ENCODE data around the gene PHKA1.
A peak's percentile ranks its signal among the peaks of the same experiment; 100 is the strongest.

The PHKA1 gene

DNA sequence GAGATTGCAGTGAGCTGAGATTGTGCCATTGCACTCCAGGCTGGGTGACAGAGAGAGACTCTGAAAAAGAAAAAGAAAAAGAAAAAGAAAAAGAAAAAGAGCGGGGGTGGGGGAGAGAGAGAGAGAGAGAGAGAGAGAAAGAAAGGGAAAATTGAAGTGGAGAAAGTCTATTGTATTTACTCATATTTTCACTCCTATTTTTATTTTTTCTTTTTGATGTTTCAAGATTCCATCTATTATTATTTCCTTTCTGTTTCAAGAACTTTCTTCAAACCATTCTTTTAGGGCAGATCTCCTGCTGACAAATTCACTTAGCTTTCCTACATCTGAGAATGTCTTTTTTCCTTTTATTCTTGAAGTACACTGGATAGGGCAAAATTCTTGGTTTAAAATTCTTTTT is 83.9 kb downstream of the PHKA1 start:
- TF ChIP-seq, protein P1, sequence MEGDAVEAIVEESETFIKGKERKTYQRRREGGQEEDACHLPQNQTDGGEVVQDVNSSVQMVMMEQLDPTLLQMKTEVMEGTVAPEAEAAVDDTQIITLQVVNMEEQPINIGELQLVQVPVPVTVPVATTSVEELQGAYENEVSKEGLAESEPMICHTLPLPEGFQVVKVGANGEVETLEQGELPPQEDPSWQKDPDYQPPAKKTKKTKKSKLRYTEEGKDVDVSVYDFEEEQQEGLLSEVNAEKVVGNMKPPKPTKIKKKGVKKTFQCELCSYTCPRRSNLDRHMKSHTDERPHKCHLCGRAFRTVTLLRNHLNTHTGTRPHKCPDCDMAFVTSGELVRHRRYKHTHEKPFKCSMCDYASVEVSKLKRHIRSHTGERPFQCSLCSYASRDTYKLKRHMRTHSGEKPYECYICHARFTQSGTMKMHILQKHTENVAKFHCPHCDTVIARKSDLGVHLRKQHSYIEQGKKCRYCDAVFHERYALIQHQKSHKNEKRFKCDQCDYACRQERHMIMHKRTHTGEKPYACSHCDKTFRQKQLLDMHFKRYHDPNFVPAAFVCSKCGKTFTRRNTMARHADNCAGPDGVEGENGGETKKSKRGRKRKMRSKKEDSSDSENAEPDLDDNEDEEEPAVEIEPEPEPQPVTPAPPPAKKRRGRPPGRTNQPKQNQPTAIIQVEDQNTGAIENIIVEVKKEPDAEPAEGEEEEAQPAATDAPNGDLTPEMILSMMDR (conservative IDR thresholded peaks at IDR 0.05; ENCODE audit: low read depth, low read length), result no peak
- H3K4me3 ChIP-seq (ENCODE audit: low read length), result no peak overlapping the region

DNA sequence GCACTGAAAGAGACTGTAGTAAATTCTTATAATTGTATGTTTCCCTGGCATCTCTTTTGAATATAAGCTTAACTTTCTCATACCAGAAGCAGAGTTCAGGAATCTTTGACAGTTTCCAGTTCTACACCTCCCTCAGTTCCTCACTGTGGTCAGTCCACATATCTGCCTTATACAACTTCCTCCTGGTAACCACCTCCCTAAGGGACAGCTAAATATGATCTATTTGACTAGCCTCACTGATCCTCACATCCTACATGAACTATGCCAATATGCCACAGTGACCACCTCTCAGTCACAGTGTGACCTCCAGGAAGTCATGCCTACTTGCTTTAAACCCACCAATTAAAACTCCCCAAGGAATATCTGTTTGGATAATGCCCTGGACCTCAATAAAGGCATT is 89.9 kb downstream of the PHKA1 start:
- TF ChIP-seq, protein P1 (conservative IDR thresholded peaks at IDR 0.05; ENCODE audit: low read depth, low read length), result no peak
- no peak overlapping the region for H3K4me3 ChIP-seq (ENCODE audit: low read length)
- no peak for DNase-seq (ENCODE audit: low read depth)

More for the DNA sequence above, 83.9 kb downstream of the PHKA1 start:
- no peak for DNase-seq (ENCODE audit: low read depth)

GRCh38 chrX:72621625-72622485 is 92.3 kb downstream of the PHKA1 start:
- H3K4me3 ChIP-seq (ENCODE audit: low read length), result no peak overlapping the region
- TF ChIP-seq, protein P1 (conservative IDR thresholded peaks at IDR 0.05; ENCODE audit: low read depth, low read length), result no peak
- DNase-seq (ENCODE audit: low read depth), result no peak

GRCh38 chrX:72621163-72621562 is 92.9 kb downstream of the PHKA1 start:
- TF ChIP-seq, protein P1 (conservative IDR thresholded peaks at IDR 0.05; ENCODE audit: low read depth, low read length), result no peak
- no peak for DNase-seq (ENCODE audit: low read depth)
- no peak overlapping the region for H3K4me3 ChIP-seq (ENCODE audit: low read length)

GRCh38 chrX:72620550-72621145 is 93.5 kb downstream of the PHKA1 start:
- peak overlapping the region; percentile 17 for H3K4me3 ChIP-seq (ENCODE audit: low read length)
- TF ChIP-seq, protein P1 (conservative IDR thresholded peaks at IDR 0.05; ENCODE audit: low read depth, low read length), result no peak

DNA sequence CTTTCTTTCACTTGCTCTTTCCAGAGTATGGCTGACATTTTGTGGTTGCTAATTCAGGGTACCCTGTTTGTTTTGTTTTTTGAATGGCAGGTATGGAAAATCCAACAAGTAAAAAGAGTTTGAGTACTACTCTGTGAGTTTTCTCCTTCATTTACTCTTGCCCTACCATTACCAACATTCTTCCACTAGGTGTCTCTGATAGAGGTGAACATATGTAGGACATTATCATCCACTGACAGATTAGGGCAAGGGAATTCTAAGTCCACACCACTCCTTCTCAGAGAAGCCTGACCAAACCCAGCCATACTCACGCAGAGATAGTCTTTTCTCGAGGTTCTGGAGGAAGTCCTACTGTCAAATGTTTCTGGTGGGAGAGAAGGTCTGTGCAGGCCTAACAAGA is 104.8 kb downstream of the PHKA1 start:
- DNase-seq (ENCODE audit: low read depth), result no peak
- no peak overlapping the region for H3K4me3 ChIP-seq (ENCODE audit: low read length)
- TF ChIP-seq, protein P1 (conservative IDR thresholded peaks at IDR 0.05; ENCODE audit: low read depth, low read length), result peak; percentile 23

More at GRCh38 chrX:72620550-72621145, 93.5 kb downstream of the PHKA1 start:
- DNase-seq (ENCODE audit: low read depth), result peak; percentile 78

All from retinal pigment epithelial cell (primary cell).